KOPT-K1 (cell line): ENCODE results near the gene YJU2.
"Not testable (repeated sequence)": the region's sequence is repeated elsewhere in the genome, so short reads cannot be mapped to it uniquely, and the experiment has no call there.

ENCODE experiments used
- H3K27ac ChIP-seq: fragments of 200-600 bp; sonication (generic); 2 replicates; pipeline ENCODE4 v1.5.1; 2016; ENCODE audit warnings: antibody characterized with exemption, mild to moderate bottlenecking, low read depth, low read length; ENCODE audit not compliant: poor library complexity, severe bottlenecking
- H3K36me3 ChIP-seq: fragments of 200-600 bp; sonication (generic); 2 replicates; pipeline ENCODE4 v1.5.1; 2017; ENCODE audit warnings: antibody characterized with exemption, mild to moderate bottlenecking, low read length, moderate library complexity; ENCODE audit not compliant: insufficient read depth
- H3K9me3 ChIP-seq: fragments of 200-600 bp; sonication (generic); 2 replicates; pipeline ENCODE4 v1.5.1; 2017; ENCODE audit warnings: antibody characterized with exemption, low read length, mild to moderate bottlenecking; ENCODE audit not compliant: insufficient read depth, poor library complexity, severe bottlenecking

YJU2 gene

GRCh38 chr19:4237510-4237909 lies 9.4 kb upstream of the YJU2 start:
- H3K9me3 ChIP-seq = peaks cover 10% of the 10 kb centered on the region
- not testable (repeated sequence) for H3K27ac ChIP-seq, H3K36me3 ChIP-seq

DNA sequence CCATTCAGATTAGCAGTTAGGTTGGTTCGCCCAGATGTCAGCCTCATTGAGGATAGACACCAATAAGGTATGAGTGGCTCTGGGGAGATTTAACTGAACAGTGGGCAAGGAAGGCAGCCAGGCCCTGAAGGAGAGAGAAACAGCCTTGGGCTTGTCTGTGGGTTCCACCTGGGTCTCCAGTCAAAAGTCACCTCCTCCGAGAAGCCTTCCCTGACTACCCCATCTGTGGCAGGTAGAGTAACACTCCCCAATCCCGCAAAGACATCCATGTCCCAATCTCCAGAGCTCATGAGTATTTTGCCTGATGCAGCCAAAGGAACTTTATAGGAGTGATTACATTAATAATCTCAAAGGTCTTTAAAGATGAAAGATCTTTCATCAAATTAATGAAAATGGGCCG lies 8.0 kb upstream of the YJU2 start:
- Histone ChIP-seq H3K36me3 (no peaks in the 10 kb centered on the region), H3K9me3 (peaks cover 10% of the 10 kb centered on the region), H3K27ac (no peak overlapping the region)

GRCh38 chr19:4241824-4242430 lies 5.0 kb upstream of the YJU2 start:
- Histone ChIP-seq H3K27ac (no peak overlapping the region), H3K9me3 (peaks cover 10% of the 10 kb centered on the region), H3K36me3 (no peaks in the 10 kb centered on the region)

- Histone ChIP-seq H3K9me3 (peaks cover 10% of the 10 kb centered on the region), H3K36me3 (peaks cover 24% of the 10 kb centered on the region), H3K27ac (peak overlapping the region; percentile 90)
Measured at GRCh38 chr19:4245938-4246337, 942 bp upstream of the YJU2 start.

- peaks cover 86% of the 10 kb centered on the region for H3K36me3 ChIP-seq
- no peak overlapping the region for H3K27ac ChIP-seq
- H3K9me3 ChIP-seq = peaks cover 17% of the 10 kb centered on the region
Measured at GRCh38 chr19:4256563-4256962, 9.7 kb downstream of the YJU2 start.

- peaks cover 17% of the 10 kb centered on the region for H3K9me3 ChIP-seq
- no peak overlapping the region for H3K27ac ChIP-seq
- H3K36me3 ChIP-seq = peaks cover 86% of the 10 kb centered on the region
Measured at GRCh38 chr19:4257025-4257424, 10.1 kb downstream of the YJU2 start.

- no peak overlapping the region for H3K27ac ChIP-seq
- peaks cover 89% of the 10 kb centered on the region for H3K36me3 ChIP-seq
Measured at GRCh38 chr19:4258181-4258580, 11.3 kb downstream of the YJU2 start.

DNA sequence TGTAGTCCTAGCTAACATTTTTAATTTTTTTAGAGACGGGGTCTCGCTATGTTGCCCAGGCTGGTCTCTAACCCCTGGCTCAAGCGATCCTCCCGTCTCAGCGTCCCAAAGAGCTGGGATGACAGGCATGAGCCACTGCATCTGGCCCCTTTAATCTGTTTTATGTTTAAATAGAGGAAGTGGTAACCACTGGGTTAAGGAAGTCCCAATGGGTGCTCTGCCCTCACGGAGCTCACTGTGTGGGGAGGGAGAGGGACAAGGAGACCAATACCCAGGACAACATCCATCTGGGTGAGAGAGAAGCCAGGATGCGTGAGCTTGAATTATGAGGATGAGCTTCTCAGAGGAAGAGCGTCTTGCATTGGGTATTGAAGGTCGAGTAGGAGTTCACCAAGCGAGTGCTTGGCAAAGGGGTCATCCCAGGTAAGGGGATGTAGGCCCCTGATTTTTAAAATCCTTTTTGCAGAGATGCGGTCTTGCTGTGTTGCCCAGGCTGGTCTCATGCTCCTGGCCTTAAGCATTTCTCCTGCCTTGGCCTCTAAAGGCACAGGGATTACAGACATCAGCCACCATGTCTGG lies 13.8 kb downstream of the YJU2 start:
- Histone ChIP-seq H3K36me3 (peaks cover 88% of the 10 kb centered on the region), H3K9me3 (no peaks in the 10 kb centered on the region), H3K27ac (no peak overlapping the region)

More at GRCh38 chr19:4258181-4258580, 11.3 kb downstream of the YJU2 start:
- peaks cover 13% of the 10 kb centered on the region for H3K9me3 ChIP-seq

GRCh38 chr19:4264812-4265211 lies 17.9 kb downstream of the YJU2 start:
- Histone ChIP-seq H3K36me3 (peaks cover 89% of the 10 kb centered on the region), H3K9me3 (no peaks in the 10 kb centered on the region), H3K27ac (peak overlapping the region; percentile 25)

DNA sequence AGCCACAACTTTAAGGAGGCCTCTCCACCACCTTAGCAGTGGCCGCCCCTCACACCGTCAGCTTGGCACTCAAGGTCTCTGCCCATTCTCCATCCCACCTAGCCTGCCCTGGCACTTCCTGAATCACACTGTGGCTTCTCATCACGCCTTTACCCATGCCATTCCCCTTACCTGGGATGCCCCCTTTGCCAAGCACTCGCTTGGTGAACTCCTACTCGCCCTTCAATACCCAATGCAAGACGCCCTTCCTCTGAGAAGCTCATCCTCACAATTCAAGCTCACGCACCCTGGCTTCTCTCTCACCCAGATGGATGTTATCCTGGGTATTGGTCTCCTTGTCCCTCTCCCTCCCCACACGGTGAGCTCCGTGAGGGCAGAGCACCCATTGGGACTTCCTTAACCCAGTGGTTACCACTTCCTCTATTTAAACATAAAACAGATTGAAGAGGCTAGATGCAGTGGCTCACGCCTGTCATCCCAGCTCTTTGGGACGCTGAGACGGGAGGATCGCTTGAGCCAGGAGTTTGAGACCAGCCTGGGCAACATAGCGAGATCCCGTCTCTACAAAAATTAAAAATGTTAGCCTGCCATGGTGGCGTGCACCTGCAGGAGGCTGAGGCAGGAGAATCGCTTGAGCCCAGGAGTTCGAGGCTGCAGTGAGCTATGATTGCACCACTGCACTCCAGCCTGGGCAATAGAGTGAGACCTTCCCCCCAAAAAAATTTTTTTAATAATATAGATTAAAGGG lies 19.5 kb downstream of the YJU2 start:
- peaks cover 84% of the 10 kb centered on the region for H3K36me3 ChIP-seq
- H3K27ac ChIP-seq = no peak overlapping the region
- H3K9me3 ChIP-seq = no peaks in the 10 kb centered on the region

- Histone ChIP-seq H3K27ac (no peak overlapping the region), H3K36me3 (peaks cover 80% of the 10 kb centered on the region), H3K9me3 (no peaks in the 10 kb centered on the region)
Measured at GRCh38 chr19:4267101-4267900, 20.4 kb downstream of the YJU2 start.

- no peak overlapping the region for H3K27ac ChIP-seq
- H3K9me3 ChIP-seq = no peaks in the 10 kb centered on the region
- H3K36me3 ChIP-seq = peaks cover 71% of the 10 kb centered on the region
Measured at GRCh38 chr19:4267901-4268815, 21.3 kb downstream of the YJU2 start.

DNA sequence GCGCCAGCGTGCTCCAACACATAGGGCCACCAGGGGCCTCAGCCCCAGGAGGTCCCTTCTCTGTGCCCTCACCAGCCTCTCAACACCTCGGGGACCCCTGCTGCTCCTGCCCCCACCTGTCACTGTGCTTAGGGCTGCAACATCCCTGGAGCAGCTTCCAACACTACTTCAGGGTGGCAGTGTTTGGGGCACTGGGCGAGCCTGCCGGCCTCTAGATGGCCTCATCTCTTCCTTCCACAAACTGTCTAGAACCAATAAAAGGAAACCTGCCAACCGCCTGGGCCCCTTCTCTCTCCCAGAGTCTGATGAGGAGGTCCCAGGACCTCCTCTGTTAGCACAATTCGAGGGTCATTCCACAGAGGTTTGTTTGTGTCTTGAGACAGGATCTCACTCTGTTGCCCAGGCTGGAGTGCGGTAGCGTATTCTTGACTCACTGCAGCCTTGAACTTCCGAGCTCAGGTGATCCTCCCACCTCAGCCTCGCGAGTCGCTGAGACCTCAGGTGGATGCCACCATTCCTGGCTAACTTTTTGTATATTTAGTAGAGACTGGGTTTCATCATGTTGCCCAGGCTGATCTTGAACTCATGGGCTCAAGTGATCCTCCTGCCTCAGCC lies 22.0 kb downstream of the YJU2 start:
- Histone ChIP-seq H3K36me3 (peaks cover 63% of the 10 kb centered on the region), H3K9me3 (no peaks in the 10 kb centered on the region), H3K27ac (no peak overlapping the region)

- H3K36me3 ChIP-seq = peaks cover 31% of the 10 kb centered on the region
- H3K27ac ChIP-seq = no peak overlapping the region
- no peaks in the 10 kb centered on the region for H3K9me3 ChIP-seq
Measured at GRCh38 chr19:4272894-4273293, 26.0 kb downstream of the YJU2 start.
